ENCODE measurements around the gene KATNAL1. TPM values are rescaled to one million over a fixed set of nuclear protein-coding genes. Genes with fewer than 3 reads are reported as not detected.

KATNAL1 gene
- total and polyA plus RNA-seq, 2 donors, result 12.3 to 56.4 TPM

GRCh38 chr13:30172593-30173302 is 134.6 kb downstream of the KATNAL1 start:
- Histone ChIP-seq H3K4me1 (ENCODE audit: insufficient read depth) (no peaks in the 10 kb centered on the region), H3K27ac (ENCODE audit: low read depth) (no peak overlapping the region), H3K4me3 (ENCODE audit: low read depth, low read length) (no peak overlapping the region), H3K36me3 (ENCODE audit: insufficient read depth) (no peaks in the 10 kb centered on the region)
- DNase-seq (ENCODE audit: extremely low spot score), result no peak
- WGBS, result 85% methylated on average over 15 of the region's 15 CpGs

GRCh38 chr13:30170569-30170968 is 136.8 kb downstream of the KATNAL1 start:
- no peak for DNase-seq (ENCODE audit: extremely low spot score)
- 78% methylated on average over 9 of the region's 9 CpGs for WGBS
- H3K36me3 ChIP-seq (ENCODE audit: insufficient read depth), result no peaks in the 10 kb centered on the region
- H3K4me1 ChIP-seq (ENCODE audit: insufficient read depth), result no peaks in the 10 kb centered on the region
- no peak overlapping the region for H3K27ac ChIP-seq (ENCODE audit: low read depth)
- H3K4me3 ChIP-seq (ENCODE audit: low read depth, low read length), result no peak overlapping the region

DNA sequence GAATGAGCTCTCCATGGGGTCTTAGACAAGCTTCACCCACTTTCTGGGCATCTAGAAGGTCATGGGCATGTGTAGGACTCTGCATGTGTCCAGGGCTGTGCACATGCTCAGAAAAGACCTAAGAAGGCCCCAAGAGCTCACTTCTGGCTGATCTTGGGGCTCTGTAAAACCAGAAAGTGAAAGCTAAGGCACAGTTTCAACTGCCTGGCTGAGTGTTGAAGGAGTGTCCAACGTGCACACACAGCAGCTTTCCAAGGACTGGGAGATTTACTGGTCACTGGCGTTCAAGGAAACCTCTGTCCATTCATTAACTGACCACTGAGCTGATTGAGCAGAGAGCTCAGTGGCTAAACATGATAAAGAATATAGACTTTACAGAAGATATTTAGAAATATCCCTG is 137.9 kb downstream of the KATNAL1 start:
- WGBS, result 41% methylated on average over 2 of the region's 2 CpGs
- Histone ChIP-seq H3K27ac (ENCODE audit: low read depth) (no peak overlapping the region), H3K4me3 (ENCODE audit: low read depth, low read length) (no peak overlapping the region), H3K36me3 (ENCODE audit: insufficient read depth) (no peaks in the 10 kb centered on the region), H3K4me1 (ENCODE audit: insufficient read depth) (no peaks in the 10 kb centered on the region)
- DNase-seq (ENCODE audit: extremely low spot score), result no peak

DNA sequence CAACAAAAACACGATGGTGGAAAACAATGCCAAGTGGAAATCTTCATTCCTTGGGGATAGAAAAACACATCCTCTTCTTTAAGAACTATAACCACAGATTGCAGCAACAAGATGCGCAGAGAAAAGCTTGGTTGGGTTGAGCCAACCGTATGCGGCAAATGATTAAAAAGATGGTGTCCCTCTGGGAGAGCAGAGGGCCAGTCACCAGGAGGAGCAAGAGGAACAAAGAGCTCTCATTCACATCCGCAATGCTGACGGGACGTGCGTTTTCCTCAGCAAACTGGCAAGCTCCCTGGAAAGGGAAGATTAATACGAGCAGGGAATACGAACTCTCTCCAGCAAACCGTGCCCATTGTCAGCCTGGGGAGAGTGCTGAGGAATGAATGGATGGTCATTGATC is 141.6 kb downstream of the KATNAL1 start:
- Histone ChIP-seq H3K27ac (ENCODE audit: low read depth) (no peak overlapping the region), H3K36me3 (ENCODE audit: insufficient read depth) (no peaks in the 10 kb centered on the region), H3K4me3 (ENCODE audit: low read depth, low read length) (no peak overlapping the region), H3K4me1 (ENCODE audit: insufficient read depth) (no peaks in the 10 kb centered on the region)
- WGBS, result 61% methylated on average over 11 of the region's 11 CpGs
- DNase-seq (ENCODE audit: extremely low spot score), result no peak

GRCh38 chr13:30165071-30165470 is 142.3 kb downstream of the KATNAL1 start:
- Histone ChIP-seq H3K36me3 (ENCODE audit: insufficient read depth) (no peaks in the 10 kb centered on the region), H3K4me3 (ENCODE audit: low read depth, low read length) (no peak overlapping the region), H3K27ac (ENCODE audit: low read depth) (no peak overlapping the region), H3K4me1 (ENCODE audit: insufficient read depth) (no peaks in the 10 kb centered on the region)
- no peak for DNase-seq (ENCODE audit: extremely low spot score)
- 86% methylated on average over 2 of the region's 2 CpGs for WGBS

GRCh38 chr13:30164146-30164545 is 143.2 kb downstream of the KATNAL1 start:
- WGBS, result 50% methylated on average over 9 of the region's 9 CpGs
- no peaks in the 10 kb centered on the region for H3K36me3 ChIP-seq (ENCODE audit: insufficient read depth)
- no peak overlapping the region for H3K27ac ChIP-seq (ENCODE audit: low read depth)
- no peaks in the 10 kb centered on the region for H3K4me1 ChIP-seq (ENCODE audit: insufficient read depth)
- DNase-seq (ENCODE audit: extremely low spot score), result no peak
- H3K4me3 ChIP-seq (ENCODE audit: low read depth, low read length), result no peak overlapping the region

DNA sequence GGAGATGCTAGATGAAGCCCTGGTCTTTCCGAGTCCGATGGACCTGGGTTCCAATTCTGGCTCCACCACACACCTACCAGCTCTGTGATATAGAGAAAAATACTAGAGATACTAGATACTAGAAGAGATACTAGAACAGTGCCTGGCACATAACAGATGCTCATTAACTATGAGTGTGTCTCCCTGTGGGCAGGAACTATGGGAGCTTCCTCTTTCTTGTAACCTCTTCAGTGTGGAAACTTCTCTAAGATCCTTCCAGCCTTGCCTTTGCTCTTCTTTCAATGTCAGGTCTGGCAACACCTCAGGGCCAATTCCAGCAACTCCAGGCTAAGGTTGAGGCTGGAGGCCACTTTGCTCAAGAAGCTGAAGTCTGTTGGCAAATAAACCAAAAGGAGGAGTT is 143.9 kb downstream of the KATNAL1 start:
- no peak overlapping the region for H3K4me3 ChIP-seq (ENCODE audit: low read depth, low read length)
- no peak overlapping the region for H3K27ac ChIP-seq (ENCODE audit: low read depth)
- H3K4me1 ChIP-seq (ENCODE audit: insufficient read depth), result no peaks in the 10 kb centered on the region
- DNase-seq (ENCODE audit: extremely low spot score), result no peak
- 94% methylated on average over 2 of the region's 2 CpGs for WGBS
- no peaks in the 10 kb centered on the region for H3K36me3 ChIP-seq (ENCODE audit: insufficient read depth)

DNA sequence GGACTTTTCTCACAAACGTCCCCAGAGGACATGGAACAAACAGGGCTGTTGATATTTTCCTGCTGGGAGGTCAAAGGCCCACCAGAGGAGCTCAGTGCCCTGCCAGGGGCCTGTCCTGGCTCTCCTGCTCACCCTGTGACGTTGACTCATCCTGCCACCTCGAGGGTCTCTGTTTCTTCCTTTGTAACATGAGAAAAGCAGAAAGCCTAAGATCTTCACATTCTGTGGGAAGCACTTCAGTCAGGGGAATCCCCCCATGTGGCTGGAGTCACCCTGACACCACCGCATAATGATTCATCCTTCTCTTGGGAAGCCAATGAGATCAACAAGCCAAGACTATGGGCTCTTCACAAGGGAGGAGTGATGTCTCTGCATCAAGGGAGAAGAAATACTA is 147.9 kb downstream of the KATNAL1 start:
- DNase-seq (ENCODE audit: extremely low spot score), result no peak
- no peaks in the 10 kb centered on the region for H3K4me1 ChIP-seq (ENCODE audit: insufficient read depth)
- H3K27ac ChIP-seq (ENCODE audit: low read depth), result no peak overlapping the region
- WGBS, result 61% methylated on average over 4 of the region's 4 CpGs
- no peak overlapping the region for H3K4me3 ChIP-seq (ENCODE audit: low read depth, low read length)
- no peaks in the 10 kb centered on the region for H3K36me3 ChIP-seq (ENCODE audit: insufficient read depth)

DNA sequence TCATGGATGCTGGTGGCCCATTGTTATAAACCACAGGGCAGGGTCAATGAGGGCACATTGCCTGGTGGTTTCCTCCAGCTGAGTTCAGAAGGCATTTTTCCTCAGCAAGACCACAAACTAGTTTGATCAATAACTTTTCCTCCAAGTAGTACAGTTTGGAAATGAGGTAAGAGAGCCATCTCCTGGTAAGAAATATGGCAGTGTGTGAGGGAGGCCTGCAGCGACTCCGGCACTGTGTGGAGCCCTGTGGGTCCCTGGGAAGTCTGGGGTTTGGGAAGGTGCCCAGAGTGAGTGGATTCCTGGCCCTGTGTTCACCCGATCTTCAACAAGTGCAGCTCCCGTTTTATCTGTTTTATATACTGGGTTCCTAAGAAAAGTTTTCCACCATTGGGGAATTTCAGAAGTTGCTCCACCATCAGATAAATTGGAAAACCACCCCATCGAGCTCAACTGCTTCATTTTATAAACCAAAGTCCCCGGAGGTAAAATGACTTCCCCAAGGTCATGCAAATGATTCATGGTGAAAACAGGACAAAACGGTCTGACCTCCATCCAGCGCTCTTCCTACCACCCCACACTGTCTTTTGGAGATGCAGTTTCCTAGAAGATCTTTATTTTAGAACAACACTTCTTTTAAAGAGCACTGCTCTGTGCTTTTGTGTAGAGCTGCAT is 148.4 kb downstream of the KATNAL1 start:
- H3K4me3 ChIP-seq (ENCODE audit: low read depth, low read length), result no peak overlapping the region
- no peak for DNase-seq (ENCODE audit: extremely low spot score)
- 72% methylated on average over 8 of the region's 8 CpGs for WGBS
- no peaks in the 10 kb centered on the region for H3K36me3 ChIP-seq (ENCODE audit: insufficient read depth)
- no peak overlapping the region for H3K27ac ChIP-seq (ENCODE audit: low read depth)
- H3K4me1 ChIP-seq (ENCODE audit: insufficient read depth), result no peaks in the 10 kb centered on the region

- H3K4me1 ChIP-seq (ENCODE audit: insufficient read depth), result no peaks in the 10 kb centered on the region
- no peak for DNase-seq (ENCODE audit: extremely low spot score)
- H3K4me3 ChIP-seq (ENCODE audit: low read depth, low read length), result no peak overlapping the region
- 84% methylated on average over 7 of the region's 7 CpGs for WGBS
- H3K27ac ChIP-seq (ENCODE audit: low read depth), result no peak overlapping the region
- no peaks in the 10 kb centered on the region for H3K36me3 ChIP-seq (ENCODE audit: insufficient read depth)
These were observed 149.7 kb downstream of the KATNAL1 start for GRCh38 chr13:30157616-30157993.

DNA sequence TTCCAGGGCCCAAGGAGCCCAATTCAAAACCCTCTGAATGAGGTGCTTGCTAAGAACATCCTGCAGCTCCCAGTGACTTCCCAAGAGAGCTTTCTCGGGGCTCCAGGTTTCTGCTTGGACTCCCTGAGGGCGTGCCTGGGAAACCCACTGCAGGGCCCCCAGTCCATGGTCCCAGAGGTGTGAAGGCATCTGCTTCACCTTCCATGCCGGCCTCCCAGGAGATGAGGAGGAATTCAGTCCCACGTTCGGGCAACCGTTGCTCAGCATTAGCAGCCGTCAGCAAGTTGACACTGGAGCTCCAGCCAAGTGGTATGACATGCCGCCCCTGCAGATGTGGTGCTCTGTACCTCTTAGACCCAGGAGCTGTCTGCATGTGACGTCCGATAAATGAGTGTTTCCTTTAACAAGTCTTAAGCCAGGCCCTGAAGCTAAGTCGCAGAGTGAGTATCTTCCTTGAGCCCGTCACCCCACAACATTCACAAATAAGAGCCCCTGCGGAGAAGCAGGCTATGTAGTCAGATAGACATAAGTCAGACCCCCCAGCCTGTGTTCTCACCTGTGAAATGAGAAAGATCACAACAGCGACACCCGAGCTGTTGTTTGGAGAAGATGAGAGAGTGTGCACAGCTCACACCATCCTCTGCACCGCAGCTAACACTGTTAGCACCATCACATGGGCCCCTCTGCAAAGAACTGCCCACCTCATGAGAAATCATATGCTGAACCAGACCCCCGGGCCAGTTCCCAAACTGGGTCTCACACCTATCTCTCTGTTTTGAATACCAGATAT is 150.3 kb downstream of the KATNAL1 start:
- H3K36me3 ChIP-seq (ENCODE audit: insufficient read depth), result no peaks in the 10 kb centered on the region
- H3K4me3 ChIP-seq (ENCODE audit: low read depth, low read length), result no peak overlapping the region
- H3K4me1 ChIP-seq (ENCODE audit: insufficient read depth), result no peaks in the 10 kb centered on the region
- DNase-seq (ENCODE audit: extremely low spot score), result no peak
- WGBS, result 86% methylated on average over 17 of the region's 17 CpGs
- no peak overlapping the region for H3K27ac ChIP-seq (ENCODE audit: low read depth)

GRCh38 chr13:30156270-30156669 is 151.1 kb downstream of the KATNAL1 start:
- no peak overlapping the region for H3K4me3 ChIP-seq (ENCODE audit: low read depth, low read length)
- 70% methylated on average over 6 of the region's 6 CpGs for WGBS
- no peak for DNase-seq (ENCODE audit: extremely low spot score)
- no peaks in the 10 kb centered on the region for H3K4me1 ChIP-seq (ENCODE audit: insufficient read depth)
- H3K27ac ChIP-seq (ENCODE audit: low read depth), result no peak overlapping the region
- no peaks in the 10 kb centered on the region for H3K36me3 ChIP-seq (ENCODE audit: insufficient read depth)

DNA sequence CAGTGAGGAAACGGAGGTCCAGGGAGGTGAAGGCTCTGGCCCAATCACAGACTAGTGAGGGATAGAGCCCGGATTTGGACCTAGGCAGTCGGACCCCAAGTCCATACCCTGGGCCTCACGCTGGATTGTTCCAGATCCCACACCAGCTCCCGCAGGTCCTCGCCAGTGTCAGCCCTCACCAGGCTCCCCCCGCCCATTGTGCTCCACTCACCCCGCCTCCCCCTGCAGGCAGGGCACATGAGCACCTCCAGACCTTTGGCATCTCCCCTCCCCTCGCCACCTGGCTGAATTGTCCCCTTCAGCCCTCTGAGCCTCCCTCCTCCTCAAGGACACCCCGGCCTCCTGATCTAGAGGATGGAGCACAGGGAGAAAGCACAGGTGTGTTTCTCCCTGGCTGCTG is 152.4 kb downstream of the KATNAL1 start:
- Histone ChIP-seq H3K36me3 (ENCODE audit: insufficient read depth) (no peaks in the 10 kb centered on the region), H3K27ac (ENCODE audit: low read depth) (no peak overlapping the region), H3K4me3 (ENCODE audit: low read depth, low read length) (no peak overlapping the region), H3K4me1 (ENCODE audit: insufficient read depth) (no peaks in the 10 kb centered on the region)
- 95% methylated on average over 10 of the region's 10 CpGs for WGBS
- no peak for DNase-seq (ENCODE audit: extremely low spot score)

- Histone ChIP-seq H3K36me3 (ENCODE audit: insufficient read depth) (no peaks in the 10 kb centered on the region), H3K27ac (ENCODE audit: low read depth) (no peak overlapping the region), H3K4me3 (ENCODE audit: low read depth, low read length) (no peak overlapping the region), H3K4me1 (ENCODE audit: insufficient read depth) (no peaks in the 10 kb centered on the region)
- no peak for DNase-seq (ENCODE audit: extremely low spot score)
- 92% methylated on average over 20 of the region's 20 CpGs for WGBS
These were observed 152.8 kb downstream of the KATNAL1 start for GRCh38 chr13:30154531-30154930.

Data from urinary bladder (tissue), 4 donors.